Dedifferentiated amniotic fluid mesenchymal stem cell (primary cell): ENCODE data around the gene PARD3B.

ENCODE experiments used
- DNase-seq: peaks from one replicate; pipeline ENCODE4 v3.0.0-alpha.2; 2016; ENCODE audit errors: extremely low spot score

The PARD3B gene

GRCh38 chr2:205337274-205337673 lies 792.0 kb downstream of the PARD3B start:
- no peak for DNase-seq

DNA sequence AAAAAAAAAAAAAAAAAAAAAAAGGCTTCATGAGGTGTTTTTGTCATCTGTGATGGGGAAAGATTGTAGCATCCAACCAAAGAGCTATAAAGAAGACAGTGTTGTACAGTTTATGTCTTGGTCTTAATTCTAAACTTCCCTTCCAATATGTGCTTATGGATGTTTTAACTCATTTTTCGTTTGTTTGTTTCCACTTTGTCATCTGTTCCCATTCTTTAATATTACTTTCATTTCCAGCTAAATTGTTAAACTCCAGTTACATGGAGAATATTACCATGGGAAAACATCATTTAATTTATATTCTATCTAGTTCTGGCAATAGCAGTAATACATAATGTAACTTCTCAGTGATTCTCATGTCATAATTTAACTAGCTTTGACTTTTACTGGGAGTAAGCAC lies 792.9 kb downstream of the PARD3B start:
- DNase-seq = no peak

DNA sequence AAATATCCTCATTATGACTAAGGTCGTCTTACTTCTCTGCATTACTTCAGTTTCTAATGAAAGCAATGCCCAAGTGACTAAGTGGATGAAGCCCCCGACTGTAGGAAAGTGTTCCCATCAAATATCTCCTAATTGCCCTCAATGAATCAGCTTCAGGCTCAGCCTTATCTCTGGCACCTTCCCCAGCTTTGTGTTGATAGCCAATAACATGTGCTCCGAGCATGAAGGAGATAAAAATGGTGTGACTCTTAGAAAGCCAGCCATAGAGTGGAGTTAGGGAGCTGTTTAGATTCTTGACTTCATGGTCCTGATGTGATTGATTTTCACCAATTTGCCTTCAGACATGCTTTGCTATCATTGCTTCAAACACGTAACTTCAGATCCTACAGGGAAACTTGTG lies 797.8 kb downstream of the PARD3B start:
- no peak for DNase-seq

DNA sequence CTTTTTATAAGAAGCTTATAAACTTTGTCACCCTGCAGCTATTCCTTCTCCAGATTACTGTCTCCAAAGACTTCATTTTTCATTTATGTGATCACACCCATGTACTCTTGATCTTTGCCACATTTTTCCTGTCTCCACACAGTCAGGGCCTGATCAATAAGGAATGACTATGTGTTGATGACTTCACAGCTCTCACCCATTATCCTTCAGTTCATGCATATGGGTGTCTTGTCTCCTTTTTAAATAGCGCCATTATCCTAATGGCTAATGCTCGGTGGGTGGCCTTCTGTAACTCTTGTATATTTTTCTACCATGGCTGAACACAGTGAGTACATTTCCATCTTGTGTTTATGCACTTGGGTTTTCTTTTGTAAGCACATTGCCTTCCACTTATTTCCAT lies 801.4 kb downstream of the PARD3B start:
- DNase-seq = no peak

DNA sequence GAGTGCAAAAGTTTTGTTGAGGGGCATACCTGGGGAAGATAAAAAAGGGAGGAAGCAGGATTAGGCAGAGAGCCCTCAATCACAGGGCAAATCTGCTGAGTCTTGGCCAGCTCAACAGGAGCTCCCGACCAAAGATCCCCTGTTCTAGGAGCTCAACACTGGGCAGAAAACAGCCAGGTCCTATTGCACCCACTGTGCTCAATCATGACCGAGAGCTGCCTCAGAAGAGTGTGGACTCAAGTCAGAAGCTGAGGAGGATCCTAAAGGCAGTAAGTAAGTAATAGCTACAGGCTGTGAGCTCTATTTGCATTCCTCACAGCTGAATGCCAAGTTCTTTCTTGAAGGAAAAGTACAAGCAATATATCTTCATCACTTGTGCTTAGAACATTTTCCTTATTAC lies 802.6 kb downstream of the PARD3B start:
- DNase-seq = no peak

GRCh38 chr2:205352094-205352493 lies 806.8 kb downstream of the PARD3B start:
- DNase-seq = peak; percentile 55

DNA sequence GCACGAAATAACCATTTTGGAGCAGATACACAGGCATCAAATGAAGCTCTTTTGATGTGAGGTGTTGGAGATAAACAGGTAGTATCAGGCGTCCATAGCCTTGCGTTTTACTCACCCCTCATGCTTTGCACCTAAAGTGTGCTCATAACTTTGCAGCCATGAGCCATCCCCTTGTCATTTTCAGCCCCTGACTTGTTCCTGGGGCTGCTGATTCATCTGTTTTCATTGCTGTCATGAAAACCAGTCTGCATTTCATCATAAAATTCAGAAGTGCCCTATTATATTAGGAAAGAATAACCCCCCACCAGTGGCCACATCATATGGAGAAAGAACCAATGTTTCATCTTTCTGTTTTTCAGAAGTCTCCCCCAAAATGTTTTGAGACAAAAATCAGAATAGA lies 807.3 kb downstream of the PARD3B start:
- peak; percentile 67 for DNase-seq

DNA sequence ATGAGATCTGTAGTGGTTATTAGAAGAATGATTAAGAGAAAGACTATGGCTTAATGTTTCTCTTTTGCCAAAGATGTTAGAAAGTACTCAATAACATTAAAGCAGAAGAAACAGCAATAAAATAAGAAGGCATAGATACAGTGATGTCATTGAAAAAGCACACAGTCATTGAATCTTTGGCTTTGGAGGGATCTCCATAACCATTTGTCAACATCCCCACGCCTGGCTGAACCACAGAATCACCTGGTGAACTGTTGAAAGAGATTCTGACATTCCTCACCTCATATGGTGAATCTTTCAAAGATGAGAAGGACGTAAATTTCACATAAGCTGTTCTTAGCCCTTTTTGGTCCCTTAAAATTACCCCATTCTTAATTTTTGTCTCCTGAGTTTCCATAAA lies 812.5 kb downstream of the PARD3B start:
- DNase-seq = no peak

DNA sequence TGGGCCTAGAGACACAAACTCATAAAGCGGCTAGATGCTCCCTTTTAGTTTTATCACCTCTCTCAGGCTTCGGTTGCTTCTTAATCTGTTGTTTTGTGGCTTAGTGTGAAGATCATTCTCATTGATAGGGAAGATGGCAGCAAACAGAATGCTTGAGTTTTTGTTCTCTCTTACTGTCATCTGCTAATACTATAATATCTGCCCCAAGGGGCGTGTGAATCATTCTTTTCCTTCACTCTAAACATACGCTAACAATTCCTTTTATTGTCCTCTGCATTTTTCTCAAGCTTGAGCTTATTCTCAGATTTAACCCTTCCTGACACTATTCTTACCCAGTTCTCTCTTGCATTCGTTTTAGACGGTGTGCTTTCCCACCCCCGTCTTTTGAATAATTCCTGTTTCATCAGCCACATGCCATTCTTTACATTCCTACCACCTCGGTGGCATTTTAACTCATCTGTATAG lies 813.1 kb downstream of the PARD3B start:
- DNase-seq = no peak

GRCh38 chr2:205361272-205361671 lies 816.0 kb downstream of the PARD3B start:
- no peak for DNase-seq

- DNase-seq = no peak
These were observed 816.7 kb downstream of the PARD3B start for GRCh38 chr2:205361970-205362369.

DNA sequence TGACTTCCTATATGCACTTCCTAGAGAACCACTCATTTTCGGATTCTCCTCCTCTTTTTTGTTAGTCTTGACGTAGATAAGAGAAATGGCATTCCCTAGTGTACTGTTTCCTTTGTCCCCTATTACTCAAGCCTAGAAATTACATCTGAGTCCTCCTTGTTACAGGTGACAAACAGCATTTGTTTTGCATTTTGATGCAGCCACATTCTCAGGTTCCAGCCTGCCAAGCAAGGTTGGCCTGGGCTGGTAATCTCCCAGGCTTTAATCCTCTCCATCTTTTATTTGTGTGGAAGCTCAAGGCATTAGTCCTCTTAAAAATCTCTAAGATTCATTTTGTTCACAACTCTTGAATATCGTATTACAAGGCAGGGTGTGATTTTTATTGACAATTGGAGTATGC lies 819.0 kb downstream of the PARD3B start:
- no peak for DNase-seq

DNA sequence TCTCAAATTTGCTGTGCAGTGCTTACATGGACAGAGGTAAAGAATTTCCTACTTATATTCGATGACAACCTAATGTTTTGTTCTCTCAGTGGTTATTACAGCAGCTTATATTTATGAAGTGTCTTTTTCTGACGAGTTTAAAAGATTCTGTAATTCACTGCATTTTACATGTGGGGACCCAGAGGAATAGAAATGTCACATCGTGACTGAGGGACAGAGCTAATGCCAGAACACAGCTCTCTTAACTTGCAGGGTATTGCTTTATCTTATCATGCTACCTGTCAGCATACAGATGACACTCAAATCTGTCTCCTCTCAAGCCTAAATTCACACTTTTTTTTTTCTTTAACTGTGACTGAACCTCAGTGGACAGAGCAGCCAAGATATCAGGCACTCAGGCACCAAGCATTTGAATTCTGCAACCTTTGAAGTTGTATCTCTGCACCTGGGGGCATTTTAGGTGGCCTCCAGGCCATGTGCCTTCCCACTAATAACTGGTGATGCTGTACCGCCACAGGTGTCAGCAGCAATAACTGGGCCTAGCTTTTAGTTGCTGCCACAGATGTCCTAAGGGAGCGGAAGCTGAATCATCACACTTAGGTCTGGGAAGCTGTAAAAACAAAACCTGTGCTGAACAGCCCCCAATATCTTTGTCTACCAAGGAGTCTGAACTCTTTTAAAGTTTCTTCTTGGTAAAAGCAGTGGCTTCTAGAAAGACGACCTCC lies 821.2 kb downstream of the PARD3B start:
- no peak for DNase-seq

DNA sequence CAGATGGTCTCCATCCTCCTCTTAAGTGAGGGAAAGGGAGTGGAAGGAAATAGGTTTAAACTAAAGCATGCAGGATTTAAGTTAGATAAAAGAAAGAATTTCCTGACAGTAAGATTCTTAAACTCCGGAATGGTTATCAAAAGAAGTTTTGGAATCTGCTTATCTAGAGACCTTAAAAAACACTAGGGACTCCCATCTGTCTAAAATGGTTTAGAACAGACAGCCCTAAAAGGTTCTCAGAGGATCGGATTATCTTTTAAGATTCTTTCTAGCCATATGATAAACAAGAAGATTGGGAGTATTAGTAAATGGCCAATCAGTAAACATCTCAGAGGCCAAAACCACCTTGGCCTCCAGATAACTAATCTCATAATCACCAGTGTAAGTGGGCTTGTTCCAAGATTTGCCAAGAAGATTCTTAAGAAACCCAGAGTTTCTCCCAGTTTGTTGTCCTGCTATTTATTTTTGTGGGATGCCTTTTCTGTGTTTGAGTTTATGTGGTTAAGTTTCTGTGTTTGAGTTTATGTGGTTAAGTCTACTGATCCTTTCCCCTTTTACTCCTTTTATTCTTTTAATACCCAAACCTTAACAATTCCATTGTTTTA lies 822.2 kb downstream of the PARD3B start:
- DNase-seq = no peak

- DNase-seq = no peak
These were observed 824.5 kb downstream of the PARD3B start for GRCh38 chr2:205369813-205370212.

DNA sequence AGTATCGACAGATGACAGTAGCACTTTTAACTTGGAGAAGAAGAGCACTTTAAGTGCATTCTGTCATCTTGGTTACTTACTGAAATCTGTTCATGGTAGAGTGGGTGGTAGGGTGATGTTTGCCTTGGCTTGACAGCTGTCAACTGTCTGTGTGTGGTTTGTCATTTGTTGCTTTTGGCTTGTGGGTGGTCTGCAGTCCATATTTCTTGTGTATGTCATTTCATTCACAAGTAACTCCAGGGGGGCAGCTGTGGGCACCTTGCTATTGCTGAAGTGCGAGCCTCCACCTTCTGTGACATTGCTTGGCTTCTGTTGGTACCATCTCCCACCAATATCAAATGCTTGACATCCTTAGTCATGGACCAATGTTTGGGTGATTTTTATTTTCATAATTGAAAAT lies 825.5 kb downstream of the PARD3B start:
- no peak for DNase-seq

DNA sequence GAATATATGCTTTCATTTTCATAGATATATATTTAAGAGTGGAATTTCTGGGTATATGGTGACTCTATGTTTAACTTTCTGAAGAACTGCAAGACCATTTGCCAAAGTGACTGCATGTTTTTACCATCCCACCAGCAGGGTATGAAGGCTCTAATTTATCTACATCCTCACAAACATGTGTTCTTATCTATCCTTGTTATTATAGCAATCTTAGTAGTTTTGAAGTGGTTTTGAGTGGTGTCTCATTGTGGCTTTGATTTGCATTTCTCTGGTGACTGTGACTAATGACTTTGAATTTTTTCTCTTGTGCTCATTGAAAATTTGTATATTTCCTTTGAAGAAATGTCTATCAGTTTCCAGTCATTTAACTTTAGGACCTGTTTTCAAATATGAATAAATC lies 826.9 kb downstream of the PARD3B start:
- no peak for DNase-seq

GRCh38 chr2:205375461-205376448 lies 830.5 kb downstream of the PARD3B start:
- DNase-seq = no peak

GRCh38 chr2:205377324-205377723 lies 832.0 kb downstream of the PARD3B start:
- DNase-seq = no peak

DNA sequence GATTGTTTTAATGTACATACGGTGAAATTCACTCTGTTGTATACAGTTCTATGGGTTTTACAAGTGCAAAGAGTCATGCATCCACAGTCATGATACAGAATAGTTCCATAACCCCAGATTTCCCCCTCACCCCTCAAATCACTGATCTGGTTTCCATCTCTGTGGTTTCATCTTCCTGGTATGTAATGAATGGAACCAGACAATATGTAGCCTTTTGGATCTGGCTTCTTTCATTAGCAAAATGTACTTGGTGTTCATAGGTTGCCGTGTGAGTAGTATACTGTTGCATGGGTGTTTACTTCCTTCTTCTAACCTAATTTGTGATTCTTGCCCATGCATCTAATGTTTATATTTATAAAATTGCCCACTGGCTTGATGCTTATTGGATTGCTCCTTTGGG lies 838.3 kb downstream of the PARD3B start:
- no peak for DNase-seq

DNA sequence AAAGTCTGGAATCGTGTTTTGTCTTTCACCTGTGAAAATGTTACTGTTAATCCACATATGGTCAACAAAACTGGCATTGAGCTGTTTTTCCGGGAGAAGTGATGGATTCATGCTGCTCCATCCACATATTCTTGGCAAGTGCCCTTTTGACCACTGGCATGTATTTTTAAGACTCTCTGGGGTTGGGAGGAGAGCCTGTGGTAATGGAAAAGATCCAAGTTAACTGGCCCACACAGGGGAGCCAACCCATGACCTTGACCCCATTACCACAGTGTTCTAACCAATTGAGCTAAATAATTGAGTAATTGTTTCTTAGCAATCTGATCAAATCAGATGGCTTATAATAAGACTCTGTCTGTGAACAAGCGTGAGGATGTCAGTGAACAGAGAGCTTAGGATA lies 840.8 kb downstream of the PARD3B start:
- peak; percentile 20 for DNase-seq

DNA sequence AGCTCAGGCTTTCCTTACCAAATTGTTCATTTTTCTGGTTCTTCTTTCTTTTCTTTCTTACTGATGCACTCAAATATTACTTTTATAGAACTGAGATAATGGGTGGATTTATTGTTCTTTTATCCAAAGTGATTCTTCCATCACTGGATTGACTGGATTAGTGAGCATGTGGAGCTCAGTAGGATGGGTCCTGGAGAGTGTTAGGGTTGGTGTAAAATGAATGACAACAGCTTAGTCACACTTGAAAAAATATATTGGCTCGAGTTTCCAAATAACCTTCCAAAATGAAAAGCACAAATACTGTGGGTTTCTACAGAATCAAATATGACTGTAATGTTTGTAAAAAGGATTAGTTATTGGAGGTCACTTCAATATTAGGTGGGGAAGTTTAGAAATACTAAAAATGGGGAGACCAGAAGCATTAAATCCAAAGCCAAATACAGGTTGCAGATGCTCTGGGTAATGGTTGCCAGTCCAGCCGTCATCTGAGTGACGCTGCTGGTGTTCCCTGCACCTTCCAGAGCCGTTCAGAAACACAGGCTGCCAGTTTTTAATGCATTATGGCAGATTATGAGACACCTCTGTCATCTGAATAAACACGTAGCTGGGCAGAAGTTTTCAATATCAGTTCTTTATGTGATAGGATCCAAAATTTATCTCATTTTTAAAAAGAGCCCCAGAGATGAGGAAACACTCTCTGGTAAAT lies 842.2 kb downstream of the PARD3B start:
- DNase-seq = no peak
